ENCODE results near the gene SIN3A.

DNA sequence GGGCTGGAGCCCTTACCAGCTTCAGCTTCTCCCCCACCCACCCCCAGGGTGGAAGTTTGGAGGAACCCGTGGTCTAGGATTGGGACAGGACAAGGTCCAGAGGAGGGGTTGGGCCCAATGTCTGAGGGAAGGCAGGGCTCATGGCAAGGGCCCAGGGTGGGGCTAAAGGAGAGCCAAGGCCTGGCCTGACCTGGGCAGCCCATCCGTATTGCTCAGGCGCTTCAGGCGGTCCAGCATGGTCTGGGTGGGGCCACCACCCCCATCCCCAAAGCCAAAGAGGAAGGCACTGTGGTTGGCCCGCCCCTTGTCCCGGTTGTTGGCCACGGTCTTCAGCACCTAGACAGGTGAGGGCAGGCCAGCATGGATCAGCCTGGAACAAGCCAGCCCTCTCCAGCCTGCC, 90.6 kb downstream of the SIN3A start:
- TF ChIP-seq, protein P1, sequence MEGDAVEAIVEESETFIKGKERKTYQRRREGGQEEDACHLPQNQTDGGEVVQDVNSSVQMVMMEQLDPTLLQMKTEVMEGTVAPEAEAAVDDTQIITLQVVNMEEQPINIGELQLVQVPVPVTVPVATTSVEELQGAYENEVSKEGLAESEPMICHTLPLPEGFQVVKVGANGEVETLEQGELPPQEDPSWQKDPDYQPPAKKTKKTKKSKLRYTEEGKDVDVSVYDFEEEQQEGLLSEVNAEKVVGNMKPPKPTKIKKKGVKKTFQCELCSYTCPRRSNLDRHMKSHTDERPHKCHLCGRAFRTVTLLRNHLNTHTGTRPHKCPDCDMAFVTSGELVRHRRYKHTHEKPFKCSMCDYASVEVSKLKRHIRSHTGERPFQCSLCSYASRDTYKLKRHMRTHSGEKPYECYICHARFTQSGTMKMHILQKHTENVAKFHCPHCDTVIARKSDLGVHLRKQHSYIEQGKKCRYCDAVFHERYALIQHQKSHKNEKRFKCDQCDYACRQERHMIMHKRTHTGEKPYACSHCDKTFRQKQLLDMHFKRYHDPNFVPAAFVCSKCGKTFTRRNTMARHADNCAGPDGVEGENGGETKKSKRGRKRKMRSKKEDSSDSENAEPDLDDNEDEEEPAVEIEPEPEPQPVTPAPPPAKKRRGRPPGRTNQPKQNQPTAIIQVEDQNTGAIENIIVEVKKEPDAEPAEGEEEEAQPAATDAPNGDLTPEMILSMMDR (conservative IDR thresholded peaks at IDR 0.05; ENCODE audit: low read depth, low read length) = no peak
- no peak for TF ChIP-seq EZH2 (IDR thresholded peaks at IDR 0.05; ENCODE audit: low read length, unreplicated experiment)
- TF ChIP-seq EZH2phosphoT487 (IDR thresholded peaks at IDR 0.05; ENCODE audit: borderline replicate concordance, low read length) = no peak

Data from PC-3 (cell line).